Measurements from ENCODE around the gene ELOVL2.
"Not testable (repeated sequence)": the region's sequence is repeated elsewhere in the genome, so short reads cannot be mapped to it uniquely, and the experiment has no call there.

DNA sequence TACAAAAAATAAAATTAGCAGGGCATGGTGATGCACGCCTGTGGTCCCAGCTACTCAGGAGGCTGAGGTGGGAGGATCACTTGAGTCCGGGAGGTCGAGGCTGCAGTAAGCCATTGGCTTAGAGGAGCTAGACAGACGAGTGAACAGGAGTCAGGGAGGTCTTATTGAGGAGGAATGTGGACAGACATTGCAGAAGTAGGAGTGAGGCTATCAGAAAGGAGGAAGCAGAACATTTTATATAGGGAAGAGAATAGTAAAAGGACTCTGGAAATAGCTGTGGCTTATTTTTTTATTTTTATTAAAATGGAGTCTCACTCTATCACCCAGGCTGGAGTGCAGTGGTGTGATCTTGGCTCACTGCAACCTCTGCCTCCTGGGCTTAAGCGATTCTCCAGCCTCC lies 47.0 kb upstream of the ELOVL2 start:
- not testable (repeated sequence) for TF ChIP-seq POLR2A (IDR thresholded peaks at IDR 0.05)
- TF ChIP-seq, protein P1, sequence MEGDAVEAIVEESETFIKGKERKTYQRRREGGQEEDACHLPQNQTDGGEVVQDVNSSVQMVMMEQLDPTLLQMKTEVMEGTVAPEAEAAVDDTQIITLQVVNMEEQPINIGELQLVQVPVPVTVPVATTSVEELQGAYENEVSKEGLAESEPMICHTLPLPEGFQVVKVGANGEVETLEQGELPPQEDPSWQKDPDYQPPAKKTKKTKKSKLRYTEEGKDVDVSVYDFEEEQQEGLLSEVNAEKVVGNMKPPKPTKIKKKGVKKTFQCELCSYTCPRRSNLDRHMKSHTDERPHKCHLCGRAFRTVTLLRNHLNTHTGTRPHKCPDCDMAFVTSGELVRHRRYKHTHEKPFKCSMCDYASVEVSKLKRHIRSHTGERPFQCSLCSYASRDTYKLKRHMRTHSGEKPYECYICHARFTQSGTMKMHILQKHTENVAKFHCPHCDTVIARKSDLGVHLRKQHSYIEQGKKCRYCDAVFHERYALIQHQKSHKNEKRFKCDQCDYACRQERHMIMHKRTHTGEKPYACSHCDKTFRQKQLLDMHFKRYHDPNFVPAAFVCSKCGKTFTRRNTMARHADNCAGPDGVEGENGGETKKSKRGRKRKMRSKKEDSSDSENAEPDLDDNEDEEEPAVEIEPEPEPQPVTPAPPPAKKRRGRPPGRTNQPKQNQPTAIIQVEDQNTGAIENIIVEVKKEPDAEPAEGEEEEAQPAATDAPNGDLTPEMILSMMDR (IDR thresholded peaks at IDR 0.05): not testable (repeated sequence)
